ENCODE data around the gene PRR7.

The PRR7 gene

GRCh38 chr5:177453852-177454396, 7.3 kb downstream of the PRR7 start:
- no peak for DNase-seq

- DNase-seq, result peak; percentile 86 to 93 (median 90)
These were observed 7.9 kb downstream of the PRR7 start for GRCh38 chr5:177454397-177455035.

GRCh38 chr5:177455036-177455660, 8.5 kb downstream of the PRR7 start:
- DNase-seq, result peak; percentile 80 to 93 (median 87)

- peak; percentile 88 to 97 (median 94) for DNase-seq
These were observed 9.3 kb downstream of the PRR7 start for GRCh38 chr5:177455661-177456590.

- no peak for DNase-seq
These were observed 10.0 kb downstream of the PRR7 start for GRCh38 chr5:177456591-177456964.

- no peak for DNase-seq
These were observed 10.6 kb downstream of the PRR7 start for GRCh38 chr5:177456976-177457851.

- no peak for DNase-seq
These were observed 11.5 kb downstream of the PRR7 start for GRCh38 chr5:177457852-177458681.

- DNase-seq, result no peak
These were observed 12.3 kb downstream of the PRR7 start for GRCh38 chr5:177458912-177459350.

GRCh38 chr5:177459357-177459756, 12.7 kb downstream of the PRR7 start:
- no peak for DNase-seq

GRCh38 chr5:177459819-177460628, 13.4 kb downstream of the PRR7 start:
- DNase-seq, result no peak

- no peak for DNase-seq
These were observed 15.5 kb downstream of the PRR7 start for GRCh38 chr5:177462021-177462670.

GRCh38 chr5:177465044-177465443, 18.4 kb downstream of the PRR7 start:
- no peak for DNase-seq

- DNase-seq, result no peak
These were observed 20.2 kb downstream of the PRR7 start for GRCh38 chr5:177466861-177467260.

- no peak for DNase-seq
These were observed 20.8 kb downstream of the PRR7 start for GRCh38 chr5:177467436-177467835.

- DNase-seq, result no peak
These were observed 21.7 kb downstream of the PRR7 start for GRCh38 chr5:177468329-177468684.

- no peak for DNase-seq
These were observed 22.3 kb downstream of the PRR7 start for GRCh38 chr5:177468685-177469628.

GRCh38 chr5:177469750-177470525, 23.3 kb downstream of the PRR7 start:
- no peak for DNase-seq

Data from activated naive CD4-positive, alpha-beta T cell (primary cell).